GM20000 (cell line): ENCODE measurements around the gene THAP7.

Source experiments
- DNase-seq: peaks from one replicate; pipeline ENCODE4 v3.0.0; 2012; ENCODE audit warnings: low spot score
- CTCF ChIP-seq: IDR thresholded peaks from 2 replicates; pipeline ENCODE4 v1.5.1; 2012; ENCODE audit warnings: mild to moderate bottlenecking, control low read depth; ENCODE audit errors: extremely low read depth, missing control alignments

The THAP7 gene

GRCh38 chr22:21029486-21030025 is 27.6 kb upstream of the THAP7 start:
- no peak for DNase-seq
- no peak for TF ChIP-seq CTCF

- TF ChIP-seq CTCF = no peak
- DNase-seq = no peak
These were observed 26.6 kb upstream of the THAP7 start for GRCh38 chr22:21028277-21029251.

- TF ChIP-seq CTCF = no peak
- DNase-seq = no peak
These were observed 25.1 kb upstream of the THAP7 start for GRCh38 chr22:21026783-21027692.

GRCh38 chr22:21025763-21026755 is 24.1 kb upstream of the THAP7 start:
- DNase-seq = no peak
- TF ChIP-seq CTCF = no peak

GRCh38 chr22:21025266-21025665 is 23.3 kb upstream of the THAP7 start:
- no peak for DNase-seq
- no peak for TF ChIP-seq CTCF

GRCh38 chr22:21022955-21023614 is 21.2 kb upstream of the THAP7 start:
- no peak for TF ChIP-seq CTCF
- no peak for DNase-seq
